ENCODE measurements around the gene MYL6.

Gene MYL6

GRCh38 chr12:56116267-56117081 lies 41.7 kb upstream of the MYL6 start, which contains the start of gene RPL41 (continued):
- TF ChIP-seq ZSCAN23 (tag by site-specific recombination; IDR thresholded peaks at IDR 0.05) (peak; percentile 83; the same call in 1 of the 2 replicates), ZNF785 (tag by site-specific recombination; IDR thresholded peaks at IDR 0.05) (peak; percentile 62; the same call in 1 of the 2 replicates), TCF7L2 (IDR thresholded peaks at IDR 0.05; ENCODE audit: borderline replicate concordance, low read depth, low read length) (no peak), YY1 (tag by site-specific recombination; IDR thresholded peaks at IDR 0.05) (peak; percentile 94), ZNF837 (tag by site-specific recombination; IDR thresholded peaks at IDR 0.05) (no peak), ZNF658 (tag by site-specific recombination; IDR thresholded peaks at IDR 0.05) (no peak), ZNF157 (tag by site-specific recombination; IDR thresholded peaks at IDR 0.05) (no peak), BCL11A (tag by site-specific recombination; IDR thresholded peaks at IDR 0.05; ENCODE audit: low read depth) (peak; percentile 8; the same call in 1 of the 2 replicates), KLF17 (tag by site-specific recombination; IDR thresholded peaks at IDR 0.05) (peak; percentile 97), ZNF558 (tag by site-specific recombination; IDR thresholded peaks at IDR 0.05) (no peak; the same call in 1 of the 2 replicates), ZNF664 (tag by site-specific recombination; IDR thresholded peaks at IDR 0.05) (peak; percentile 70; the same call in 1 of the 2 replicates), ZNF623 (tag by site-specific recombination; IDR thresholded peaks at IDR 0.05) (no peak), ZNF621 (tag by site-specific recombination; IDR thresholded peaks at IDR 0.05) (no peak), ZNF433 (tag by site-specific recombination; IDR thresholded peaks at IDR 0.05; ENCODE audit: low read depth) (no peak), ZNF626 (tag by site-specific recombination; IDR thresholded peaks at IDR 0.05) (no peak), ZNF670 (tag by site-specific recombination; IDR thresholded peaks at IDR 0.05; ENCODE audit: low read depth) (no peak), ZBTB21 (tag by site-specific recombination; IDR thresholded peaks at IDR 0.05) (peak; percentile 68), ZNF549 (tag by site-specific recombination; IDR thresholded peaks at IDR 0.05) (no peak), ZNF513 (tag by site-specific recombination; IDR thresholded peaks at IDR 0.05) (0 out of 2 replicates have a peak, but pooled peaks have one; percentile 40), ZNF214 (tag by site-specific recombination; IDR thresholded peaks at IDR 0.05; ENCODE audit: borderline replicate concordance) (no peak), ZNF169 (tag by site-specific recombination; IDR thresholded peaks at IDR 0.05) (no peak), ZNF140 (tag by site-specific recombination; IDR thresholded peaks at IDR 0.05) (no peak), ZNF133 (tag by site-specific recombination; IDR thresholded peaks at IDR 0.05) (no peak), ZNF704 (tag by site-specific recombination; IDR thresholded peaks at IDR 0.05) (no peak), ZBTB26 (tag by site-specific recombination; optimal IDR thresholded peaks at IDR 0.05) (peak; percentile 40), ZNF416 (tag by site-specific recombination; IDR thresholded peaks at IDR 0.05) (no peak), ZXDB (tag by site-specific recombination; IDR thresholded peaks at IDR 0.05) (peak; percentile 86), YY2 (tag by site-specific recombination; IDR thresholded peaks at IDR 0.05) (peak; percentile 87), ZSCAN5A (tag by site-specific recombination; IDR thresholded peaks at IDR 0.05) (0 out of 2 replicates have a peak, but pooled peaks have one; percentile 32)
